Prostate gland (tissue), 2 donors: Measurements from ENCODE around the gene CD47.

Experiments used
- POLR2AphosphoS5 ChIP-seq: sonication (generic); formaldehyde crosslinking; IDR thresholded peaks from one replicate; pipeline ENCODE4 v1.6.1; 2017; ENCODE audit warnings: antibody characterized with exemption
- TF ChIP-seq, protein P1 (sequence below), 4 experiments: fragments of 200-600 bp in 2 of 4; fragments of 450-650 bp in 2 of 4; sonication (generic) in 2 of 4; IDR thresholded peaks; 1 replicate in 3 of 4; 2 replicates in 1 of 4; pipeline ENCODE4 v1.5.1; 2016 to 2019; ENCODE audit warnings: antibody characterized with exemption in 4 of 4, mild to moderate bottlenecking in 2 of 4, moderate library complexity in 2 of 4

- TF ChIP-seq POLR2AphosphoS5 = no peak
- TF ChIP-seq, protein P1, sequence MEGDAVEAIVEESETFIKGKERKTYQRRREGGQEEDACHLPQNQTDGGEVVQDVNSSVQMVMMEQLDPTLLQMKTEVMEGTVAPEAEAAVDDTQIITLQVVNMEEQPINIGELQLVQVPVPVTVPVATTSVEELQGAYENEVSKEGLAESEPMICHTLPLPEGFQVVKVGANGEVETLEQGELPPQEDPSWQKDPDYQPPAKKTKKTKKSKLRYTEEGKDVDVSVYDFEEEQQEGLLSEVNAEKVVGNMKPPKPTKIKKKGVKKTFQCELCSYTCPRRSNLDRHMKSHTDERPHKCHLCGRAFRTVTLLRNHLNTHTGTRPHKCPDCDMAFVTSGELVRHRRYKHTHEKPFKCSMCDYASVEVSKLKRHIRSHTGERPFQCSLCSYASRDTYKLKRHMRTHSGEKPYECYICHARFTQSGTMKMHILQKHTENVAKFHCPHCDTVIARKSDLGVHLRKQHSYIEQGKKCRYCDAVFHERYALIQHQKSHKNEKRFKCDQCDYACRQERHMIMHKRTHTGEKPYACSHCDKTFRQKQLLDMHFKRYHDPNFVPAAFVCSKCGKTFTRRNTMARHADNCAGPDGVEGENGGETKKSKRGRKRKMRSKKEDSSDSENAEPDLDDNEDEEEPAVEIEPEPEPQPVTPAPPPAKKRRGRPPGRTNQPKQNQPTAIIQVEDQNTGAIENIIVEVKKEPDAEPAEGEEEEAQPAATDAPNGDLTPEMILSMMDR (IDR thresholded peaks at IDR 0.05) = no peak
Observed at GRCh38 chr3:108130701-108131474, 40.1 kb upstream of the CD47 start.
